Activated T-helper 1 cell treated with anti-CD3 and anti-CD28 coated beads, Interleukin-12 subunit alpha, Interleukin-12 subunit beta, Interleukin-2, Interleukin-4 antibody, amounts not matched to agents 30 ng/mL and 10 ng/mL and 1 ng/mL, durations not matched to agents 14 hours and 24 hours and 36 hours (primary cell): ENCODE data around the gene DPP6. TPM values are rescaled to one million over a fixed set of nuclear protein-coding genes. Genes with fewer than 3 reads are reported as not detected.

Experiments used
- DNase-seq: peaks from one replicate; pipeline ENCODE4 v3.0.0; 2021; ENCODE audit warnings: low spot score
- H3K27ac Mint-ChIP-seq: one replicate; pipeline ENCODE4 v1.8.0; 2021; ENCODE audit warnings: mild to moderate bottlenecking, mixed read lengths
- H3K27me3 Mint-ChIP-seq: one replicate; pipeline ENCODE4 v1.8.0; 2022; ENCODE audit warnings: mild to moderate bottlenecking, moderate library complexity, mixed read lengths; ENCODE audit not compliant: insufficient read depth
- H3K36me3 Mint-ChIP-seq: one replicate; pipeline ENCODE4 v1.8.0; 2021; ENCODE audit warnings: low read depth, mixed read lengths
- H3K4me1 Mint-ChIP-seq: one replicate; pipeline ENCODE4 v1.8.0; 2021; ENCODE audit warnings: low read depth, mixed read lengths
- H3K4me3 Mint-ChIP-seq: one replicate; pipeline ENCODE4 v1.8.0; 2021; ENCODE audit warnings: mild to moderate bottlenecking, moderate library complexity, mixed read lengths
- H3K9me3 Mint-ChIP-seq: one replicate; pipeline ENCODE4 v1.8.0; 2021; ENCODE audit warnings: mixed read lengths
- intact Hi-C: fragments of 100-400 bp; cut with micrococcal nuclease; formaldehyde crosslinking; loops from one replicate; pipeline ENCODE4 v1.15.1; 2024
- total RNA-seq: library from RNA; stranded (reverse); gene quantifications from 2 replicates; pipeline ENCODE4 v1.2.3, GENCODE V29; 2022

Gene DPP6
- total RNA-seq, 1 donor from 2014 or later = not detected

- Mint-ChIP-seq H3K27me3 (no peaks in the 10 kb centered on the region), H3K4me1 (no peaks in the 10 kb centered on the region), H3K27ac (no peak overlapping the region), H3K36me3 (no peaks in the 10 kb centered on the region), H3K4me3 (no peak overlapping the region), H3K9me3 (no peaks in the 10 kb centered on the region)
- DNase-seq = no peak
- intact Hi-C loops = no loop called here
Observed at GRCh38 chr7:154896076-154896475, 843.9 kb downstream of the DPP6 start.

GRCh38 chr7:154898973-154899855 lies 847.0 kb downstream of the DPP6 start:
- Mint-ChIP-seq H3K27ac (no peak overlapping the region), H3K27me3 (no peaks in the 10 kb centered on the region)

GRCh38 chr7:154899862-154900261 lies 847.7 kb downstream of the DPP6 start:
- Mint-ChIP-seq H3K4me3 (no peak overlapping the region), H3K27me3 (no peaks in the 10 kb centered on the region), H3K9me3 (no peaks in the 10 kb centered on the region), H3K4me1 (no peaks in the 10 kb centered on the region), H3K36me3 (no peaks in the 10 kb centered on the region), H3K27ac (no peak overlapping the region)
- no peak for DNase-seq
- intact Hi-C loops = no loop called here

More at GRCh38 chr7:154898973-154899855, 847.0 kb downstream of the DPP6 start:
- intact Hi-C loops = no loop called here
- Mint-ChIP-seq H3K4me1 (no peaks in the 10 kb centered on the region), H3K4me3 (no peak overlapping the region), H3K9me3 (no peaks in the 10 kb centered on the region), H3K36me3 (no peaks in the 10 kb centered on the region)
- no peak for DNase-seq

- DNase-seq = no peak
- Mint-ChIP-seq H3K4me3 (no peak overlapping the region), H3K36me3 (no peaks in the 10 kb centered on the region), H3K9me3 (no peaks in the 10 kb centered on the region), H3K4me1 (no peaks in the 10 kb centered on the region), H3K27ac (no peak overlapping the region), H3K27me3 (no peaks in the 10 kb centered on the region)
- intact Hi-C loops = no loop called here
Observed at GRCh38 chr7:154902600-154903082, 850.4 kb downstream of the DPP6 start.

- no peak overlapping the region for H3K4me3 Mint-ChIP-seq
Observed at GRCh38 chr7:154903083-154903731, 851.0 kb downstream of the DPP6 start.

GRCh38 chr7:154905146-154905545 lies 852.9 kb downstream of the DPP6 start:
- Mint-ChIP-seq H3K4me1 (no peaks in the 10 kb centered on the region), H3K9me3 (no peaks in the 10 kb centered on the region), H3K36me3 (no peaks in the 10 kb centered on the region), H3K27me3 (no peaks in the 10 kb centered on the region), H3K4me3 (no peak overlapping the region), H3K27ac (no peak overlapping the region)
- intact Hi-C loops = no loop called here
- DNase-seq = no peak

More at GRCh38 chr7:154903083-154903731, 851.0 kb downstream of the DPP6 start:
- no peaks in the 10 kb centered on the region for H3K9me3 Mint-ChIP-seq
- intact Hi-C loops = no loop called here
- no peaks in the 10 kb centered on the region for H3K36me3 Mint-ChIP-seq
- no peaks in the 10 kb centered on the region for H3K4me1 Mint-ChIP-seq
- no peaks in the 10 kb centered on the region for H3K27me3 Mint-ChIP-seq
- H3K27ac Mint-ChIP-seq = no peak overlapping the region
- DNase-seq = no peak

- intact Hi-C loops = no loop called here
- Mint-ChIP-seq H3K27me3 (no peaks in the 10 kb centered on the region), H3K27ac (no peak overlapping the region), H3K4me3 (no peak overlapping the region), H3K4me1 (no peaks in the 10 kb centered on the region), H3K36me3 (no peaks in the 10 kb centered on the region), H3K9me3 (no peaks in the 10 kb centered on the region)
- no peak for DNase-seq
Observed at GRCh38 chr7:154905615-154906014, 853.4 kb downstream of the DPP6 start.

- H3K4me3 Mint-ChIP-seq = no peak overlapping the region
- DNase-seq = no peak
- no peaks in the 10 kb centered on the region for H3K27me3 Mint-ChIP-seq
- intact Hi-C loops = no loop called here
- H3K27ac Mint-ChIP-seq = no peak overlapping the region
- H3K9me3 Mint-ChIP-seq = no peaks in the 10 kb centered on the region
- no peaks in the 10 kb centered on the region for H3K36me3 Mint-ChIP-seq
- no peaks in the 10 kb centered on the region for H3K4me1 Mint-ChIP-seq
Observed at GRCh38 chr7:154906201-154906600, 854.0 kb downstream of the DPP6 start.

GRCh38 chr7:154906736-154907355 lies 854.6 kb downstream of the DPP6 start:
- no peak overlapping the region for H3K4me3 Mint-ChIP-seq
- no peak for DNase-seq
- intact Hi-C loops = no loop called here
- H3K36me3 Mint-ChIP-seq = no peaks in the 10 kb centered on the region
- no peaks in the 10 kb centered on the region for H3K4me1 Mint-ChIP-seq
- H3K27me3 Mint-ChIP-seq = peaks cover 3% of the 10 kb centered on the region
- peaks cover 3% of the 10 kb centered on the region for H3K9me3 Mint-ChIP-seq
- H3K27ac Mint-ChIP-seq = no peak overlapping the region

GRCh38 chr7:154907651-154908620 lies 855.7 kb downstream of the DPP6 start:
- H3K9me3 Mint-ChIP-seq = peaks cover 3% of the 10 kb centered on the region
- no peak for DNase-seq
- no peaks in the 10 kb centered on the region for H3K36me3 Mint-ChIP-seq
- peaks cover 5% of the 10 kb centered on the region for H3K27me3 Mint-ChIP-seq
- H3K4me1 Mint-ChIP-seq = no peaks in the 10 kb centered on the region
- H3K4me3 Mint-ChIP-seq = no peak overlapping the region
- intact Hi-C loops = no loop called here
- H3K27ac Mint-ChIP-seq = no peak overlapping the region

- peaks cover 9% of the 10 kb centered on the region for H3K27me3 Mint-ChIP-seq
- intact Hi-C loops = loop anchor here (5.0 kb wide), 1 partner anchor 98 kb away; no protein-coding TSS in a partner anchor
- H3K36me3 Mint-ChIP-seq = no peaks in the 10 kb centered on the region
- H3K4me3 Mint-ChIP-seq = no peak overlapping the region
- H3K27ac Mint-ChIP-seq = no peak overlapping the region
- H3K9me3 Mint-ChIP-seq = peaks cover 3% of the 10 kb centered on the region
- no peak for DNase-seq
- peaks cover 4% of the 10 kb centered on the region for H3K4me1 Mint-ChIP-seq
Observed at GRCh38 chr7:154909241-154910105, 857.3 kb downstream of the DPP6 start.
